Thymus (tissue), 11 donors: ENCODE measurements around the gene STARD9. TPM values are rescaled to one million over a fixed set of nuclear protein-coding genes. Genes with fewer than 3 reads are reported as not detected.
"Not testable (repeated sequence)": the region's sequence is repeated elsewhere in the genome, so short reads cannot be mapped to it uniquely, and the experiment has no call there.

Source experiments
- DNase-seq, 9 donors: peaks; one replicate each; pipeline ENCODE4 v3.0.0-alpha.2; 2013; ENCODE audit warnings: low spot score in 9 of 9, low read depth in 6 of 9, missing footprints in 1 of 9
- H3K27ac ChIP-seq, 2 donors: one replicate each; pipeline ENCODE4 v1.5.1; 2013; ENCODE audit warnings: control low read depth in 1 of 2, low read depth in 1 of 2, low read length in 1 of 2, mild to moderate bottlenecking in 1 of 2, moderate library complexity in 1 of 2
- H3K27me3 ChIP-seq, 2 donors: one replicate each; pipeline ENCODE4 v1.5.1; 2013; ENCODE audit warnings: low read length in 1 of 2; ENCODE audit not compliant: control insufficient read depth in 2 of 2, insufficient read depth in 1 of 2
- H3K36me3 ChIP-seq, 2 donors: one replicate each; pipeline ENCODE4 v1.5.1; 2013; ENCODE audit warnings: low read length in 1 of 2, mild to moderate bottlenecking in 1 of 2, moderate library complexity in 1 of 2; ENCODE audit not compliant: control insufficient read depth in 2 of 2, insufficient read depth in 2 of 2
- H3K4me1 ChIP-seq, 2 donors: one replicate each; pipeline ENCODE4 v1.5.1; 2013; ENCODE audit warnings: low read length in 2 of 2; ENCODE audit not compliant: control insufficient read depth in 2 of 2, insufficient read depth in 2 of 2
- H3K4me3 ChIP-seq, 2 donors: one replicate each; pipeline ENCODE4 v1.5.1; 2013; ENCODE audit warnings: low read length in 2 of 2, control low read depth in 1 of 2, mild to moderate bottlenecking in 1 of 2
- H3K9me3 ChIP-seq, 2 donors: one replicate each; pipeline ENCODE4 v1.5.1; 2013; ENCODE audit warnings: low read length in 1 of 2, mild to moderate bottlenecking in 1 of 2; ENCODE audit not compliant: control insufficient read depth in 2 of 2, insufficient read depth in 1 of 2
- WGBS: extraction: QIAGEN DNeasy Blood & Tissue Kit; methylation state at CpG from one replicate; pipeline ENCODE4 v1.1.7; 2013; 5-methylcytosine and 5-hydroxymethylcytosine counted together
- polyA plus RNA-seq: library from polyadenylated mRNA; stranded (reverse); fragments of 200-250 nt; gene quantifications from one replicate; pipeline ENCODE4 v1.2.3, GENCODE V29; 2013
- total RNA-seq: library from RNA; stranded (reverse); fragments of 120-200 nt; gene quantifications from one replicate; pipeline ENCODE4 v1.2.4, GENCODE V29; 2013
- donor health status: healthy.

The STARD9 gene
- total and polyA plus RNA-seq, 2 donors, result 4.4 to 7.8 TPM

DNA sequence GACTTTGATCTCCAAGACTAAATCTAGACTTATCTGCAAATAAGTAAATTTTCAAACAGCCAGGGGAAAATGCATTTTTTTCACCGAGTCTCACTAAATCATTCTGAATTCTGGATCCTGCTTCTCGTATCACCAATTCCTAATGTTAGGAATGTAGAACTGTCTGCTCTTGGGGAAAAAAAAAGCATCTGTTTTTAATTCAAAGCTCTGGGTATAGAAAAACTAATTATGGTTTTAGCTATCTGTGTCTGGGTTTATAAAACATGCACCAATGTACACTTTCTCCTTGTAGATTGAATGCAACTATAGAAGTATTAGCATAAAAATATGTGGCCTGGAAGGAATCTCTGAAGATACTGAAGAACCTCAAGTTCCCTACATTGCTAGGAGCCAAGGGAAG, 166.3 kb downstream of the STARD9 start:
- Histone ChIP-seq H3K27me3 (no peaks in the 10 kb centered on the region), H3K4me3 (no peak overlapping the region), H3K9me3 (no peaks in the 10 kb centered on the region), H3K36me3 (peaks cover 5 to 7% of the 10 kb centered on the region in 2 donors), H3K4me1 (peaks cover 0 to 6% of the 10 kb centered on the region in 2 donors), H3K27ac (no peak overlapping the region)
- WGBS, result 98% methylated on average over 2 of the region's 2 CpGs
- DNase-seq, result no peak

DNA sequence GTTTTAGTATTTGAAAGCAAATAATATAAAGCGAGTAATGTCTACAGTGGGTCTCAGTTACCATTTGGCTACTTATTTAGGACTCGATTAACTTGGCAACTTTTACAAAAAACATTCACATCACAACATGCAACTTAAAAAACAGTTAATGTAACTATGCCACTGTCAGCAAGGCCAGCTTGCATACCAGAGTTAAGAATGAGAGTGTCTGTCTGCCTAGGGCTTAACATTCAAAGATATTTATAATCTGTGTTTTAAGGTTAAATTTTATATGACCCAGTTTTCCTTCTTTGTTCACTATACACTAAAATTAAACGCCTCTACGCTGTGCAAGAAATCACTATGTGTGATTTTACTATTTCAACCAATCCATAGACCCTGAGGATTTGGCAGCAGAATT, 166.7 kb downstream of the STARD9 start:
- no peak for DNase-seq
- H3K36me3 ChIP-seq, result peaks cover 5 to 7% of the 10 kb centered on the region in 2 donors
- no peak overlapping the region for H3K4me3 ChIP-seq
- no peaks in the 10 kb centered on the region for H3K27me3 ChIP-seq
- H3K9me3 ChIP-seq, result no peaks in the 10 kb centered on the region
- WGBS, result 95% methylated on average over 4 of the region's 4 CpGs
- H3K4me1 ChIP-seq, result peaks cover 0 to 5% of the 10 kb centered on the region in 2 donors
- H3K27ac ChIP-seq, result no peak overlapping the region

GRCh38 chr15:42744195-42744594, 168.8 kb downstream of the STARD9 start:
- peaks cover 5 to 7% of the 10 kb centered on the region in 2 donors for H3K36me3 ChIP-seq
- H3K4me1 ChIP-seq, result no peaks in the 10 kb centered on the region
- WGBS, result 100% methylated on average over 1 of the region's 1 CpG
- no peaks in the 10 kb centered on the region for H3K27me3 ChIP-seq
- no peaks in the 10 kb centered on the region for H3K9me3 ChIP-seq
- no peak overlapping the region for H3K27ac ChIP-seq
- no peak for DNase-seq
- no peak overlapping the region for H3K4me3 ChIP-seq

DNA sequence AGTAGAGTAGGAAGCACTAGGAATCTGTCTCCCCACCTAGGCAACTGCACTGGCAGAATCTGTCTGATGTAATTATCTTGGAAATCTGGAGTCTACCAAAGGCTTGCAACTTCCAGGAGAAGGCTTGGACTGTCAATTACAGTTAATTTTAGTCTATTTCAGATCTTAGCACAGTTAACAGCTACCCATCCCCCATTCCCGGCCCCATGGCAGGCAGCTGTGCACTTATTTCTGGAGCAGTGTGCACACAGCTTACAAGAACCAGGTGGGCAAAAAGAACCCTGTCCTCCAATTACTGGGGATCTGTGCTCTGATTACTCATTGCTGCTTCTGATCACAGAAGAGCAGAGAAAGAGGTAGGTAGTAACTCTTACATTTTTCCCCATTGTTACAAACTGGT, 173.9 kb downstream of the STARD9 start:
- 95% methylated on average over 1 of the region's 1 CpG for WGBS

DNA sequence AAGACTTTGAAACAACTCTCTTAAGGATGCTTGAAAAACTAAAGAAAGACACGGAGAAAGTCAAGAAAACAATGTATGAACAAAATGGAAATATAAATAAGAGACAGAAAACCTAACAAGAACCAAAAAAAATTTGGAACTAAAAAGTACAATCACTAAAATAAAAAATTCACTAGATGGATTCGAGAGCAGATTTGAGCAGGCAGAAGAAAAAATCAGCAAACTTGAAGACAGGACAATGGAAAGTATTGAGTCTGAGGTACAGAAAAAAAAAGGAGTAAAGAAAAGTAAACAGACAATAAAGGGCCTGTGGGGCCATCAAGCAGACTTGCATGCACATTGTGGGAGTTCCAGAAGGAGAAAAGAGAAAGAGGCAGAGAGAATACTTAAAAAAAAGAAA, 174.9 kb downstream of the STARD9 start:
- Histone ChIP-seq H3K4me1 (no peaks in the 10 kb centered on the region), H3K27me3 (no peaks in the 10 kb centered on the region), H3K4me3 (no peak overlapping the region), H3K36me3 (peaks cover 16 to 19% of the 10 kb centered on the region in 2 donors), H3K9me3 (no peaks in the 10 kb centered on the region), H3K27ac (no peak overlapping the region)
- no peak for DNase-seq
- WGBS, result 98% methylated on average over 2 of the region's 2 CpGs

More for the DNA sequence above, 173.9 kb downstream of the STARD9 start:
- Histone ChIP-seq H3K9me3 (no peaks in the 10 kb centered on the region), H3K27me3 (no peaks in the 10 kb centered on the region), H3K4me3 (no peak overlapping the region), H3K27ac (no peak overlapping the region), H3K36me3 (peaks cover 16 to 20% of the 10 kb centered on the region in 2 donors), H3K4me1 (no peaks in the 10 kb centered on the region)
- DNase-seq, result no peak

DNA sequence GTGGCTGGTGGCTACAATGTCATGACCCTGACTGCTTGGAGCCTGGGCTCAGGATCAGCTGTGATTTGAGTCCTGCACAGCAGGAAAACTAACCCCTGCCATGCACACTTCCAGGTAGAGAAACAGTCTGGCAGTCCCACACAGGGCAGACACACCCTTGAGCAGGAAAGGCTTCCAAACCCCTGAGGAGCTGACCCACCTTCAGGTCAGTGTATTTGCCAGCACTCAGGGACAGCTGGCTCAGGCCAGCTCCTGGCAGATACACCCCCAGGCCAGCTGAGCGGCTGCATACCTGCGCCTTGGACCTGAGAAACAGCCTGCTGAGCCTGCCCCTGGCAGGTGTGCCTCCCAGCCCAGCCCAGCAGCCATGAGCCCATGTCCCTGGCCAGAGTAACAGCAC, 183.7 kb downstream of the STARD9 start:
- Histone ChIP-seq H3K27ac (no peak overlapping the region), H3K4me3 (no peak overlapping the region), H3K9me3 (peaks cover 0 to 8% of the 10 kb centered on the region in 2 donors), H3K27me3 (no peaks in the 10 kb centered on the region), H3K36me3 (no peaks in the 10 kb centered on the region), H3K4me1 (no peaks in the 10 kb centered on the region)
- 100% methylated on average over 2 of the region's 2 CpGs for WGBS
- no peak for DNase-seq

- Histone ChIP-seq H3K27me3 (no peaks in the 10 kb centered on the region), H3K4me1 (no peaks in the 10 kb centered on the region), H3K4me3 (no peak overlapping the region), H3K27ac (no peak overlapping the region), H3K9me3 (peaks cover 0 to 8% of the 10 kb centered on the region in 2 donors), H3K36me3 (no peaks in the 10 kb centered on the region)
- no peak for DNase-seq
- WGBS, result 100% methylated on average over 1 of the region's 1 CpG
Observed at GRCh38 chr15:42760759-42761158, 185.4 kb downstream of the STARD9 start.

DNA sequence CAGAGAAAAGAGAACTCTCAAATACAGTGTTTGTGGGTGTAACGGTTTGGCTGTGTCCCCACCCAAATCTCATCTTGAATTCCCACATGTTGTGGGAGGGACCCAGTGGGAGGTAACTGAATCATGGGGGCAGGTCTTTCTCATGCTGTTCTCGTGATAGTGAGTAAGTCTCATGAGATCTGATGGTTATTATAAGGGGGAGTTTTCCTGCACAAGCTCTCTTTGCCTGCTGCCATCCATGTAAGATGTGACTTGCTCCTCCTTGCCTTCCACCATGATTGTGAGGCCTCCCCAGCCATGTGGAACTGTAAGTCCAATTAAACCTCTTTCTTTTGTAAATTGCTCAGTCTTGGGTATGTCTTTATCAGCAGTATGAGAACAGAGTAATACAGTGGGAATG, 186.4 kb downstream of the STARD9 start:
- not testable (repeated sequence) for H3K36me3 ChIP-seq, H3K9me3 ChIP-seq, DNase-seq, H3K27ac ChIP-seq, H3K4me3 ChIP-seq, H3K4me1 ChIP-seq, H3K27me3 ChIP-seq
- WGBS, result 93% methylated on average over 2 of the region's 2 CpGs

DNA sequence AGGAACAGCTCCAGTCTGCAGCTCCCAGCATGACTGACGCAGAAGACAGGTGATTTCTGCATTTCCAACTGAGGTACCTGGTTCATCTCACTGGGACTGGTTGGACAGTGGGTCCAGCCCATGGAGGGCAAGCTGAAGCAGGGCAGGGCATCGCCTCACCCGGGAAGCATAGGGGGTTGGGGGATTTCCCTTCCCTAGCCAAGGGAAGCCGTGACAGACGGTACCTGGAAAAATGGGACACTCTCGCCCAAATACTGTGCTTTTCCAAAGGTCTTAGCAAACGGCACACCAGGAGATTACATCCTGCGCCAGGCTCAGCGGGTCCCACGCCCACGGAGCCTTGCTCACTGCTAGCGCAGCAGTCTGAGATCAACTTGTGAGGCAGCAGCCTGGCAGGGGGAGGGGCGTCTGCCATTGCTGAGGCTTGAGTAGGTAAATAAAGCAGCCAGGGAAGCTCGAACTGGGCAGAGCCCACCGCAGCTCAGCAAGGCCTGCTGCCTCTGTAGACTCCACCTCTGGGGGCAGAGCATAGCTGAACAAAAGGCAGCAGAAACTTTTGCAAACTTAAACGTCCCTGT, 188.8 kb downstream of the STARD9 start:
- 93% methylated on average over 16 of the region's 16 CpGs for WGBS
- DNase-seq, H3K36me3 ChIP-seq, H3K4me3 ChIP-seq, H3K27ac ChIP-seq, H3K27me3 ChIP-seq, H3K9me3 ChIP-seq, H3K4me1 ChIP-seq: not testable (repeated sequence)

DNA sequence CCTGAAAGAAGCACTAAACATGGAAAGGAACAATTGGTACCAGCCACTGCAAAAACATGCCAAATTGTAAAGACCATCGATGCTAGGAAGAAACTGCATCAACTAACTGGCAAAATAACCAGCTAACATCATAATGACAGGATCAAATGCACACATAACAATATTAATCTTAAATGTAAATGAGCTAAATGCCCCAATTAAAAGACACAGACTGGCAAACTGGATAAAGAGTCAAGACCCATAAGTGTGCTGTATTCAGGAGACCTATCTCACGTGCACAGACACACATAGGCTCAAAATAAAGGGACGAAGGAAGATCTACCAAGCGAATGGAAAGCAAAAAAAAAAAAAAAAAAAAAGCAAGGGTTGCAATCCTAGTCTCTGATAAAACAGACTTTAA, 190.7 kb downstream of the STARD9 start:
- WGBS, result 97% methylated on average over 4 of the region's 4 CpGs
- H3K36me3 ChIP-seq, H3K27ac ChIP-seq, H3K4me3 ChIP-seq, H3K9me3 ChIP-seq, H3K27me3 ChIP-seq, DNase-seq, H3K4me1 ChIP-seq: not testable (repeated sequence)
